NCI-H524 (cell line): ENCODE data around the gene AMY2A.
"Not testable (repeated sequence)": the region's sequence is repeated elsewhere in the genome, so short reads cannot be mapped to it uniquely, and the experiment has no call there.

Experiments used
- DNase-seq, 2 experiments: peaks; one replicate each; lab custom pipeline; 2025; lab: John Stamatoyannopoulos, UW

Gene AMY2A

DNA sequence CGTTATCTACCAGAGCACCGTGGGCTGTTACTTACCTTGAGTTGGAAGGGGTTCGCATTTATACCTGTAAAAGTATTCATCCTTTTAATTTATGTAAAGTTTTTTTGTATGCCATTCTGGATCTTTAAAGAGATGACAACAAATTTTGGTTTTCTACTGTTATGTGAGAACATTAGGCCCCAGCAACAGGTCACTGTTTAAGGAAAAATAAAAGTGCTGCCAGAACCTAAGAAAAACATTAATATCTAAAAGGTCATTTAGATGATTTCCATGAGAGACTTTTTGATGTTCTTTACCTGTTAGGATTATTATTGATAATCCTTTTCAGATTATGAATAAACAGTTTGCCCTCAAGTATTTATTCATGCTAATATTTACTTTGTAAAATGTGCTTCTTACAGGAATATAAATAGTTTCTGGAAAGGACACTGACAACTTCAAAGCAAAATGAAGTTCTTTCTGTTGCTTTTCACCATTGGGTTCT lies at the start of gene AMY2A:
AMY2A (plus strand) TSS at position 434 of the 484 bp plus-strand sequence; CDS start at position 448, 14 bp downstream.
- not testable (repeated sequence) for DNase-seq

GRCh38 chr1:103569493-103569892 lies 47.7 kb upstream of the AMY2A start:
- DNase-seq, result no peak

GRCh38 chr1:103571289-103571688 lies 45.9 kb upstream of the AMY2A start, which contains the start of gene AMY2B:
Gene AMY2B, plus strand, starts transcription at chr1:103571589. Its CDS starts 14 bp downstream, at chr1:103571603.
- DNase-seq, result not testable (repeated sequence)

DNA sequence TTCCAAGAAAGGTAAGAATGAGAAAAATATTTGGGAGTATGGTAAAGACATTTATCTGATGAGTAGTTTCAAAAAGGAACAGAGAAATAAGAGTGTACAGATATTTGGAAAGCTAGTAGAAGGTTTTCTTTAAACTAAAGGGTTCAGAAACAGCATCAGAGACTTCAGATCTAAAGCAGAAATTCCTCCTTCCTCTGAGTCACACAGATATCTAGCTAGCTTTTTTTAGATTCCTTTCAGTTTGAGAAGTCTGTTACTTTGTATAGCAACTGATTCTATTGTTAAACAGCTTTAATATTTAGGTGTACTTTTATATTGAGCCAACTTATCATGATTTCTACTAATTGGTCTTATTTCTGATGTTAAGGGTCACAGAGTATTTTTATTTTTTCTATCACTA lies 41.2 kb upstream of the AMY2A start:
- DNase-seq, result no peak

DNA sequence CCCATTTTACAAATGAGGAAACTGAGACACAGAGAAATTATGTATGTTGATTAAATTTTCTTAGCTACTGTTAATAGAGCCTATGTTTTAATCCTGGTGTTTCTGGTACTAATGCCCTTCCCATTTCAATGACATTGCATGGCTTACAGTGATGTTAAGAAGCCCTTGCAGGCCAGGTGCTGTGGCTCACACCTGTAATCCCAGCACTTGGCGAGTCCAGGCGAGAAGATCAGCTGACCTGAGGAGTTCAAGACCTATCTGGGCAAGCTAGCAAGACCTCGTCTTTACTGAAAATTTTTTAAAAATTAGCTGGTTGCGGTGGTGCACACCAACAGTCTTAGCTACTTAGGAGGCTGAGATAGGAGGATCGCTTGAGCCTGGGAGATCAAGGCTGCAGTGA lies 40.4 kb upstream of the AMY2A start:
- not testable (repeated sequence) for DNase-seq

DNA sequence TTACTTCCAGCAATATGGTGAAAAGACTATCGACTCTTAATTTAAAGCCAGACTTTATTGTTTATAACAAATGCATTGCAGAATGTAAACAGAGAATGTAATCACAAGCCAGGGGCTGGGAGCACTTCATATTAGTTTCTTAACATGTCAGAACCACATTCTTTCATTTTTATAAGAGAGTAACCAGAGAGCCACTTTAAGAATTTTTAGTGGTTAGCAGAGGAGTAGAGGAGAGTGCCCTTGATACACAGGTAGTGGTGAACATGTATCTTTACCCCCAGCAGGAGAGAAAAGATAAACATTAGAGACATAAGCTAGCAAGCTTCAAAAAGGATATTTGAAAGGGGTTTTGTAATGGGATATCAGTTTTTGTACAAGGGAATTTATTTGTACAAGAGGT lies 34.8 kb upstream of the AMY2A start:
- DNase-seq, result no peak

DNA sequence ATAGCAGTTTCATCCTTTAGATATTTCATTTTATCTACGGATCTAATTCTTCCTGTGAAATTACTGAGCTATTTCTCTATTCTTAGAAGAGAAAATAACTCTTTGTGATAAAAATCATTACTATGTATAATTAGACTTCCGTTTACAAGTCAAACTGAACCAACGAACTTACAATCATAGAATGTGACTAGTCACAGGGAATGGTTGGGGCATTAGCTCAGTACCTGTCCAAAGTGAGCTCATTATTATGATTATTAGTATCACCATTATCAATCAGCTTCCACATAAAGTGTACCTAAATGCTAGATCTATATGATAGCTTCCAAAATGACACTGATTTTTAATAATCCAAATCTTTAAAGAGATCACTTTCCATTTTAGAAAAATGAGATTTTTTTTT lies 33.3 kb upstream of the AMY2A start:
- DNase-seq, result no peak

GRCh38 chr1:103584537-103584936 lies 32.7 kb upstream of the AMY2A start:
- DNase-seq, result no peak

- DNase-seq, result not testable (repeated sequence)
Measured at GRCh38 chr1:103602740-103603139, 14.5 kb upstream of the AMY2A start.

DNA sequence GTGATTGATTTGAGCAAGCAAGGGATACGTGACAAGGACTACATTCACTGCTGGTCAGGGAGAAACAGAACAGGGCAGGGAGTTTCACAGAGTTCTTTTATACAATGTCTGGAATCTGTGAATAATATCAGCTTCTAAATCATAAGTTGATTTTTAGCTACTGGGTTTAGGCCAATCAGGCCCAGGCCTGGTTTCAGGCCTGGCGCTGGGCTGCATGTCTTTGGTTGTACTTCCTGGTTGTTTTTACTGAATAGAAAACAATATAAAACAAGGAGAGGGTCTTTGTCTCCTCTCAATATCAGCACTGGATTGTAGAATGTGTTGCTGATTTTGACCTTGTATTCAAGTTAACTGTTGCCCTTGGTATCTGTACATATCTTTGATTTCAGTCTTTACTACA lies 865 bp upstream of the AMY2A start:
- no peak for DNase-seq

DNA sequence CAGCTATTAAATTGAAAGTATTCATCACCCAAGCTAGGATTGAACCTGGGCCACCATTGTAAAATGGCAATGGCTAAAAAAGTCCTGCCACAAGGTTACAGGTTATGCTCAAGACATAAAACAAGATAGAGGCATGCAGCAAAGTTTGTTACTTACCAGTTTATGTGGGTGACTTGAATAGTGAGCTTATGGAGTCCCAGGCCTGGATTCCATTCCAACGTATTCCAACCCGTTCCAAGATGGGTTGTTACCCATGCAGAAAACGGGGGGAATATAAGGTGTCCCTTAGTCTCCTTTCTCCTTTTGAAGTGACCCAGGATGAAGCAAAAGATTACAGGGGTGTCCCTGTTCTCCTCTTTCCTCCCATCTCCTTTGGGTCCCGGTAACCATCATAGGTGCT lies 10.2 kb downstream of the AMY2A start:
- DNase-seq, result not testable (repeated sequence)

- not testable (repeated sequence) for DNase-seq
Measured at GRCh38 chr1:103641194-103641593, 24.0 kb downstream of the AMY2A start.

DNA sequence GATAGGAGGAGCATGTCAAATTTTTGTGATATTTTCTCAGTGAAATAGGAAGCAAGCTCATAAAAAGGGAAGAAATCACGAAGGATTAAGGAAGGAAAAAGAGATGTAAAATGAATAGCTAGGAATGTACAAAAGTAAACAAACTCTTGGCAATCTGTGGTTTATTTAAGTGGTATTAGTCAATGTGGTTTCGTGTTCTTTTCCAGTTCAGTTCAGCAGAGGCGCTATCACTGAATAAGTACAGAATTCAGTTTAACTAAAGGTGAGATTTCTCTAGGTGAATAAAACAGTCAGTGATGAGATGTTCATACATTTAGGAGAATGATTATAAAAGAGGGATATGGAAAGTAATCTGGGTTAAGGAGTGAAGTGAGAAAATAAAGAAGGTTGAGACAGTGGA lies 26.7 kb downstream of the AMY2A start:
- not testable (repeated sequence) for DNase-seq

DNA sequence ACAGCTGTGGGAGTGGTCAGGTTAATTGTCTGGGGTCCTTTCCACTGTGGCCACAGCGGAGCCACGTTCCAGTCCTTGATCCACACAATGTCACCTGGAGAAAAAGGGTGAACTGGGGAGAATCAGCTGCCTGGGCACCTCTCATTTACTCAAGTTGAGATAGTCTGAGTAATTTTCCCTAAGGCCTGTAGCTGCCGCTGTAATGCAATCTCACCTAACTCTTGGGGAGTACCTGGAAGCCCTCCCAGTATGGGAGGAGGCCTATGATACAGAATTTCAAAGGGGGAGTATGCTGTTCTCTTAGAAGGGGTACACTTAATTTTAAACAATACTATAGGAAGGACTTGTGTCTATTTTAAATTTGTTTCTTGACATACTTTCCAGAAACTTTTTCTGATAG lies 33.1 kb downstream of the AMY2A start:
- DNase-seq, result not testable (repeated sequence)

GRCh38 chr1:103650889-103651288 lies 33.7 kb downstream of the AMY2A start:
- not testable (repeated sequence) for DNase-seq

DNA sequence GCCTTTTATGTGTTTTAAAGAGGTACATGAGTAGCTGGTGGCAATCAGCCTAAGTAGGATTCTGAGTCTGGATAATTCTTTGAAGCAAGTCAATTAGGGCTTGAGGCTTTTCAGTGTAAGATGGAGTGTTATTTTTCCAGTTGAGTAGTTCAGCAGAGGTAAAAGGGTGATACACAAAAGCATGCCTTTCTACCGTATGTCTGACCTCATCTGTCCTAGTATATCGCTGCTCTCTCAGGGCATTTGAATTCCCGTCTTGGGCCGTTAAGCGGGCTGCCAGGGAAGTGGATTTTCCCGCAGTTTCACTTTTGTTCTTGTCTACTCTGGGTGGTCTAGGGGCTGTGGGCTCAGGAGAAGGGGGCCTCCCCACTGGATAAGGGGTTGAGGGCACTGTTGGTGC lies 36.9 kb downstream of the AMY2A start:
- DNase-seq, result not testable (repeated sequence)

DNA sequence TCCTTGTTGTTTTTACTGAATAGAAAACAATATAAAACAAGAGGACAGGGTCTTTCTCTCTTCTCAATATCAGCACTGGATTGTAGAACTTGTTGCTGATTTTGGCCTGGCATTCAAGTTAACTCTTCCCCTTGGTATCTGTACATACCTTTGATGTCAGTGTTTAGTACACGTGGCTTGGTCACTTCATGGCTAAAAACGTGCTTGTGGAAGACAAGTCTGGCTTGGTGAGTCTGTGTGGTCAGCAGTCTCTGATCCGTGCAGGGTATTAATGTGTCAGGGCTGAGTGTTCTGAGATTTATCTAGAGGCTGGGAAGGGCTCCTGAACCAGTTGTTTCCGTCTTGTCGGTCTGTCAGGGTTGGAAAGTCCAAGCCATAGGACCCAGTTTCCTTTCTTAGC lies 38.2 kb downstream of the AMY2A start, which contains the start of gene AMY1A:
AMY1A (plus strand) TSS at position 301 of the 400 bp plus-strand sequence. CDS start 571 bp downstream, outside the sequence.
- DNase-seq, result not testable (repeated sequence)
